T-helper 9 cell (primary cell): Measurements from ENCODE around the gene UBE3A.

ENCODE experiments used
- DNase-seq: peaks from one replicate; pipeline ENCODE4 v3.0.0-alpha.2; 2020

UBE3A gene

DNA sequence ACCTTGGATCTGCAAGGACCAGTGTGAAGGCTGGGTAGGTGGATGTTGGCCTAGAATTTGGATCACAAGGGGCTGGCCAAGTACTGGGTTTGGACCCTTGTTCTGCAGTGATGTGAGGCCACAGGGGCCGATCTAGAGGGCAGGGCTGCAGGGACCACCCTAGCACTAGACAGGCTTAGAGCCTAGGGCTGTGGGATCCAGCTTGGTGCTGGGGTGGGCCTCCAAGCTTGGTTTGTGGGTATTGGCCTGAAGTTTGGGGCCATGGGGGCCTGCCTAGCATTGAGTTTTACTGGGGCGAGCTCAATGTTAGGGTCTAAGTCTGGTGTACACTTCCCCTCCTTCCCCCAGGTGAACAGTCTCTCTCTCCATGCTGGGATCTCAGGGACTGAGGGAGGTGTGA lies 36.5 kb downstream of the UBE3A start:
- DNase-seq, result no peak

DNA sequence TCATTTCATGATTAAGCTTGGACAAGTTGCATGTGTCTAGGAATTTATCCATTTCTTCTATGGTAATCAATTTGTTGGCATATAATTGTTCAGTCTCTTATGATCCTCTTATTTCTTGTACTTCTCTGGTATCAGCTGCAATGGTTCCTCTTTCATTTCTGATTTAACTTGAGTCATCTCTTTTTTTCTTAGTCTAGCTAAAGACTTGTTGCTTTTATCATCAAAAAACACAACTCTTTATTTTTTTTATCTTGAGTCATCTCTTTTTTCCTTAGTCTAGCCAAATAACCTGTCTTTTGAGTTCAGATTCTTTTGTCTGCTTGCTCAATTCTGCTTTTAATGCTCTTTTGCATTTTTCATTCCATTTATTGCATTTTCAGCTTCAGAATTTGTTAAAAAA lies 37.3 kb downstream of the UBE3A start:
- no peak for DNase-seq

DNA sequence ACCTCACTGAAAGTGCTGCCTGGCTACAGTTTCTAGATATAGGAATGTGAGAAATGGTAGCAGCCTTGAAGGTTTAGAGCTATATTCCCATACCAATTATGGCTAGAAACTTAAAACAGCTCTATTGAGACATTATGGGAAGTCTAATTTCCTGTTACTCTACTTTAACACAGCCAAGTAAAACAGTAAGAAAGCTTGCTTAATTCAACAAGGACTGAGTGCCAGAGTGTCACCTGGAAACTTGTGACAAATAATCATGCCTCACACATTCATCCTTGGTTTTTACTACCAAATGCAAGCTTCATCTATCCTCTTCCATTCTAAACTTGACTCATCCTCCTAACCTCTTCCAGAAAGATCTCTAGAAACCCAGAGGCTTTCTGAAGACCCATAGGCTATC lies 41.7 kb downstream of the UBE3A start:
- DNase-seq, result no peak

DNA sequence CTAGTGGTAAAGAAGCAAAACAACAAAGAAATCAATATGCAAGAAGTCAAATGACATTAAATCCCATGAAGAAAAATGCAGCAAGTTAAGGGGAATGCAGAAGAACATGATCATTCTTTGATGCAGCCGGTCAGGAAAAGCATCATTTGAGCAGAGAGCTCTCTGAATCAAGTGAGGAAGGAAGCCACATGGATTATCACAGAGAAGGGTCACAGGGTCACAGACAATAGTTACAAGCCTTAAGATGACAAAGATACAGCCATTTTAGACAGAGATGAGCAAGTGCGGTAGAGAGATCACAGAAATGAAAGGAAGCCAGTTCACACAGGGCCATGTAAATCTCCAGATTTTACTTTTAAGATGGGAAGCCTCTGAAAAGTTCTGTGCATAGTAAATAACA lies 43.9 kb downstream of the UBE3A start:
- no peak for DNase-seq

DNA sequence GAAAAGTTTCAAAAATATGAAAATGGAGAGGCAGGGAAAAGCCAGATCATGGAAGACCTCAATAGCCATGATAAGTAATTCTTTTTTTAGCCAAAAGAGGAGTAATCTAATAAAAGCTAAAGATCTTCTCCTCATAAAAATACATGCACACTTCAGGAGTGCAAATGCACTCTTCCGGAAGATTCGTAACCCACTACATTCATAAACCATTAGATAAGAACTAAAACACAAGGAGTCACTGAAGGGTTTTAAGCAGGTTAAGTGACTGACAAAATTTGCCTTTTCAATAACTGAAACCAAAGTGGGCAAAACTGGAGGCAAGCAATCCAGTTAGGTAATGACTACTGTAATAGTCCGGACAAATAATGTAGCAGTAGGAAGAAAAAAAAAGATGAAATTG lies 46.0 kb downstream of the UBE3A start:
- no peak for DNase-seq

DNA sequence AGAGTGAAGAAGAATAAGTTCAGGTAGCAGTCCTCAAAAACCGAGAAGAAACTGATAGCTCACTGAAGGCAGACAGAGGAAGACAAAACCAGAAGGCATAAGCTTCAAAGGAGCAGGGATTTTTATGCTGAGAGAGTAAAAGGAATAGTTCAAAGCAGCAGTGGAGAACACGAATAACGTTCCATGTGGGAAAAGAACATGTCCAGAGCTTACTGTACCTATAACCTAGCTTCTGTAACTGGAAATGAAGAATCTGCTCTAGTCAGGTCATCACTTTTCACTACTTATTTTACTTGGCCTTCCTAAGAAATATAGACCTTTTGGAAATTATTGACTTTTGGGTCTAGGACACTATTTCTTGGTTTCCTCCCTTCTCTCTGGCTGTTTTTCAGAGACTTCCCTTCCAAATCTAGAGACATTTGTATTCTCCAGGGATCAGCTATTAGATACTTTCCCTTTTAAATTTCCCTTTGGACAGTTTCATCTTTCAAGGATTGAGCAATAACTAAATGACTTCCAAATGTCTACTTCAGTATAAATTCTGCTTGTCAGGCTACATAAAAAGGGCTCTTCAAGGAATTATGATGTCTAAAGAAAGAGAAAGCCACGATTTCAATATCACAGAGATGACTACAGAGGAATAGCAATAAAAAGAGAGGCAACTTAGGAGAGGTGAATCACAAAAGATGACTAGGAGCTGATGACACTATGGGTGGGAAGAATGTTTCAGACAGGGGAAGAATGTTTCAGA lies 46.7 kb downstream of the UBE3A start:
- DNase-seq, result no peak

DNA sequence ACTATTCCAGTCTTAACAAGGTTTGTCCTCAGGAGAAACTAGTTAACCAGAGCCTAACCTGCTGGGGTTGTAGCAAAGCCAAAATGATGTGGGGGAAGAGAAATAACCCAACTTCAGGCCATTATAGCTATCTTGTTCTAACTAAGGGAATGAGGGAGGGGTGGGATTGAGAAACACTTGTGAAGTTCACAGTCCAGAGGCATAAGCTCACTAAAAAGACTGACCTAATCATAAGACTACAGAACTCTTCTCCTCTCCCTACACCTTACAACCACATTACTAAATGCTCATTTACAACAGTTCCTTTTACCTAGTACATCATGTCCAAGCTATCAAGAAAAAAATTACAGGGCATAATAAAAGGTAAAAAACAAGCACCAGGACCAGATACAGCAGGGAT lies 52.8 kb downstream of the UBE3A start:
- DNase-seq, result no peak

DNA sequence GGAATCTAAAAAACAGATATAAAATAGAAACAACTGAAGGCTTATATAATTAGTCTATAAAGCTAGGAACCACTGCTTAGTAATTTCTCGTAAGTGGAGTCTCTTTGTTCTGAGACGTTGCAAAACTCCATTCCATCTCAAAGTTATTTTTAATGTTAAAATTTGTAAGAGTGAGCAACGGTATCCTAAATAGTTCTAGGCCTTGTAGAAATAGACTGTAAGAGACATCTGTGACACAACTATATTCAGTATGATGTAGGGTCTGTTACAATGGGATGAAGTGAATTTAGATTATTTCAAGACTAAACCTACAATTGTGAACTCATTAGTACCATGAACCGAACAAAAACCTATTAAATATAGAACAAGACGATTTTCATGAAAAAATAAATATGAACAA lies 57.2 kb downstream of the UBE3A start:
- no peak for DNase-seq

DNA sequence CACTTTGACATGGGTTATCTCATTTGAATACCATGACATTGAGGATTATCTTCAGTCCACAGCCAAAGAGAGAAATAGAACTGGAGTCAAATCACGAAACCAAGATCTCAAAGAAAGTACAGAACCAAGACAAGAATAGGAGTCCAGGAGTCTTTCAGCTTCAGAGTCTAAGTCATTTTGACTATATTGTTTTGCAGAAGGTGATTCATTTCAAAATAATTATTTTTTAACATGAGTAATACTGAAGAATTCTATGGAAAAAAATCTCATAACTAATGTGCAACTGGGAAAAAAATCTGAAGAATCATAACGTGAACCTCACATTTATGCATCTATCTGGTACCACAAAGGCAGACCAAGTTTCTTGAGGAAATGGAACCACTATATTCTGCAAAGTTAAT lies 60.3 kb downstream of the UBE3A start:
- no peak for DNase-seq

DNA sequence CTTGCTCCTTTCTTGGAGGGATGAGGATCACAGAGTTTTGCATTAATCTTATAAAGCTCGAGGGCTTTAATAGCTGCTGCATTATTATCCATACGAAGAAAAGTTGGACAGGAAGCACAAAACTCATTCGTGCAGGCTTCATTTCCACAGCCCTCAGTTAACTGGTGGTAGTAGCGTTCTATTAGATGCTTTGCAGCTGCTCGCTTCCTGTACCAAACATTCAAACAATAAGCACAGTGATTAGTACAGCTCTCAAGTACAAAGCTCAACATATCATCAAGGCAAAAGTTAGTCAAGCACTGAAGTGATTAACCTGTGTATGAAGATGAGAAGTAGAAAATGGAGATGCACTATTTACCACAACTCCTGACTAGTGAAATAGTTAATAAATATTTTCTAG lies 63.3 kb downstream of the UBE3A start:
- no peak for DNase-seq

DNA sequence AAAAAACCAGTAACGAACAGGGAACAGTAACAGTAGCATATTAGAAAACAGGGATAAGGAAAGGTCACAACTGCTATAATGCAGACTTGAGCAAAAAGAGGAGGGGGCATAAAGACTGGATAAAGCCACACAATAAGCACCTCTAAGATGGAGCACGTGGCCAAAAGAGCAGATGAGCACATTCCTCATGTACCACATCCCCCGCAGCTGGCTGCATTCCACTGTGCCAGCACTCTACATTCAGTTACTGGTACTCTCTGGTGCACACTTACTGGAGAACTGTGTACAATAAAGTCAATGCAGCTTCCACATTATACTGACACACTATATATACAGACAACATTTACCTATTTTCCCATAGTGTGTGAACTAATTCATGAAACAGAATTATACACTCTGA lies 64.7 kb downstream of the UBE3A start:
- no peak for DNase-seq

DNA sequence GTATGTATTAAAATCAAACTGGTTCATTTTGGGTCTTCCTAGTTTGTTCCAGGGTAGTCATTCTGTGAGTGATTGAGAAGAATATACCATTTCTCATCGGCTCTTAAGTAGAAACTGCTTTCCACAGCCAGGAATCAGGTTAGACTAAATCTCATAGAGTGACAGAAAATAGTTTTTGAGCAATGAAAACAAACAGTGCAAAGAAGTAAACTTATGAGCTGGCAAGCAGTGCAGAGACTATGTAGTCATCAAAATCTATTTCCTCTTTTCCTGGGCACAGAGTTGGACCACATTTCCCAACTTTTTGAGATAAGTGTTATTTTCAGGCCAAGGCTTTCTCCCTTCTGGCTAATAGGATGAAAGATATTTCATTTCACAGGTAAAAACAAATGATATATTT lies 66.5 kb downstream of the UBE3A start:
- DNase-seq, result no peak

DNA sequence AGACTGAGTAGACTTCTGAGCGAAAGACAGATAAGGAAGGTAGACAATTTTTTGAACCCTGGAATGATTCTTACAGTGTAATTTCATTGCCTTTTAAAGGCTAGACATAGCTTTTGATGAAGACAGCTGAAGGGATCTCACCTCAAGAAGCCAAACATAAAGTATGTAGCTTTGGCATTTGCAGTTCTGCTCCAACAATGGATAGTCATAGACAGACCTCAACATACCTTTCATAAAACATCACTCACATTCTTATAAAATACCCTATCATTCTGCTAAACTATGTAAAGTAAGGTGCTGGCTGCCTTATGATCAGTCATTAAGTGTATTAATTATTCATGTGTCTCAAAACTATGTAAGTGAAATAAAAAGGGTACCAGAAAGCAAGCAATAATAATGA lies 70.0 kb downstream of the UBE3A start:
- no peak for DNase-seq

DNA sequence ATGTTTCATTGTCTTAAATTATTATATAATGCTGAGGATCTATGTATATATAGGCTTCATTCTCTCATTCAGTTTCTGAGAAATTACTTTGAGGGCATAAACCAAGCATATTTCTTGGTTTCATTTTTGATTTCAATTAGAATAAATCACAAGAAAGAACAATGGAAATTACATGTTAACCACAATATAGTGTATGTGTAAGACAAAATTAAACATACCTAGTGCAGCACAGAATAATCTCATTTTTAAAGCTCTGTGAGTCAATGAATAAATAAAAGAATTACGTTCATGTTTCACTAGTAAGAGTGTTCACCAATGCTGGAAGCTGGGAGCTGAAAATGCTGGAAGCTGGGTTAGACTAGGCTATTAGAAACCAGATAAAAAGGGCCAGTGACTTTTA lies 72.8 kb downstream of the UBE3A start:
- DNase-seq, result no peak

DNA sequence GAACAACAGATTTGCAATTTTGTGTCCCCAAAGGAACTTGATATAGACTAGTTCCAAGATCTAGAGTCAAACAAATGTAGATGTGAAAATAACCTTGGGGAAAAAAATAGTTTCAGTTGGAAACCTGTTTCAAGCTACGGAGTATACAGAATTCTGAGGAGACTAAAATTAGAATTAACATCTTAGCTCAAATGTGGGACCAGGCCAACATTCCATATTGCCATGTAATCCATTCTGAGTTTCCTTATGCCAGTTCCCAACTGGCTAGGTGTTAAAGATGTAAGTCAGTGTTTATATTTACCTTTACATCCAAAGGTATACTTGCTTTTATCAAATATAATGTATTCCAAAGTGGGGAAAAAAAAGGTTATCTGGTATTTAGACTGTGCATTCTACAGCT lies 76.3 kb downstream of the UBE3A start:
- DNase-seq, result no peak

DNA sequence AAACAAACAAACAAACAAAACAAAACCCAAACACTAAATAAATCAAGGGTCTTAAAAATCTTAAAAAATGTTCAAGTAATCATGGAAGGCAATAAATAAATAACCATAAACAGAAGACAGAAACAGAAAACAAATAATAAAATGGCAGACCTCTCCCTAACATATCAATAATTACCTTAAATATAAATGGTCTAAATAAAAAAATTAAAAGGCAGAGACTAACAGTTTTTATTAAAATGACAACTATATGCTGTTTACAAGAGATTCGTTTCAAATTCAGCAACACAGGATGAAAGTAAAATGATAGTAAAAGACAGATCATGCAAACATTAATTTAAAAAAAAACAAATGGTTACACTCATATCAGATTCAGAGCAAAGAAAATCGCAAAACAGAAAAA lies 91.1 kb downstream of the UBE3A start:
- DNase-seq, result no peak

DNA sequence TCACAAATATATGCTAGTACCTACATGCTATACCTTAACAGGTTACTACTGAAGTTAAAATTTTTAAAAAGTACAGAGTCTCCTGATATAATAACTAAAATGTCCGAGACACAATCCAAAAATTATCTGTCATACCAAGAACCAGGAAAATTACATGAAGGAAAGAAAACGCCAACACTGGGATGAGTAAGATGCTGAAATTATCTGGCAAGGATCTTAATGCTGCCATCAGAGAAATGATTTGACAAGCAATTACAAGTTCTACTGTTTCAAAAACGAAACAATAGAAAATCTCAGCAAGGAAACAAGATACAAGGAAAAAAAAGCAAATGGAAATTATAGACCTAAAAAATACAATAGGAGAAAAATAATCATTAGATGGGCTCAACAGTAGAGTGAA lies 92.5 kb downstream of the UBE3A start:
- no peak for DNase-seq

DNA sequence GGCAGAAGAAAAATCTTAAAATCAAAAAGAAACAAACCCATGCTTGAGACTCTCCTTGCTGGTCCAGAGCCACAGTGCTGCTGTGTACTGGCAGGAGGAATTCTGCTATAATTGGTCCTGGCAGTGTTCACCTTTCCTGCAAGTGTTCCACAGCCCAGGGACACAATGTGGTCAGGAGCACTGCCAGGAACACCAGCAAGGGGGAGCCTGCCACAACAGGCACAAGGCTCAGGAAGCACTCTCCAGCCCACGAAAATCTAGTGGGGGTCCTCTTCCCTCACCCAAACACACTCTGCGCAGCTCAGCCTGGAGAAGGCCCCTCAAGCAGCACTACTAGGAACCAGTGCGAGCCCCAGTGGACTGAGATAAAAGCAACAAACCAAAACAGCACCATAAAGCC lies 92.9 kb downstream of the UBE3A start:
- DNase-seq, result no peak

DNA sequence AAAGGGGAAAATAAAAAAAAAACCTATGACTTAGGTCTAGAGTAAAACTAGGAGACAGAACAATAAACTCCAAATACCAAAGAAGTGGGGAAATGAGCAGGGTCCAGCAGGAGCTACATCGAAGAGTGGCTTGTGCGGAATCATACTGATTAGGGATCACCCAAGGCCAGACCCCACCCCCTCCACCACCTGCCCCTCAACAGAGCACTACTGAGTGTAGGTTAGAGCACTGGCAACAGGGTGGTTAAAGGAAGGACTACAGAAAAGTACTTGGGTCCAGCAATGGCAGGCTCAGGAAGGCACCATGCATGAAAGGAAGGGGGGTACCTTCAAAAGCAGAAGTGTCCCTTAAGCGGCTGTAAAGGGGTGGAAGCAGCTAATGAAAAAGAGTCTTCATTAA lies 96.2 kb downstream of the UBE3A start:
- DNase-seq, result no peak

DNA sequence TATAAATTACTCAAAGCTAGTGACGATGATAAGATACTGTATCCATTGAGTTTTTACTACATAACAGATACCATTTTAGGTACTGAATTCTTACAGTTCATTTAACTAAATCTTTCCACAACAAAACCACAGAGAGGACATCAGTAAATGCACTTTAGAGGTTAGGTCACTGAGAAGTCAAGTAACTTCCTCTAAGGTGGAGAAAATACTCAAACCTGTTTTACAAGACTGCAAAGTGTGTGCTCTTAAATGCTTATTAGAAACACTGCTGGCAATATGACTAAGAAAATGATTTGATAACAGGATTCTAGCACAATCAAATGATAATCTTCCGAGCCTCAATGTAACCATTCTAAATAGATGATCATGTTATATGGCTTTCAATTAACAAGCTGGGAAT lies 99.4 kb downstream of the UBE3A start:
- no peak for DNase-seq

DNA sequence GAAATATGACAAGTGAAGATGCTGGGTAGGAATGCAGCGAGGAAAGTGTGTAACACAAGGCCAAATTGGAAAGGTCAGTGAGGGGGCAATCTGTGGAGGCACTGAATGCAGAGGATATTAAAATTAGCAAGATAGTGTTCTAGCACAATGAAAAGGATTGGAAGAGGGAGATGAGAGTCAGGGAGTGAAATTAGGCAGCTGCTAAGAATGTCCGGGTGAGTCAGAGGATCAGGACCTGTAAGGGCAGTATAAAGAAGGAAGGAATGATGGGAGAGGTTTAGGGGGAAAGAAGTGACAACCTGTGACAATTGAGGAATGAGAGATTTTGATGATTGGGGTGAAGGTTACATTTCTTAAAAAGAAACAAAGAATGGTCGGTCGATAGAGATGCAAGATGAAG lies 103.5 kb downstream of the UBE3A start:
- no peak for DNase-seq

DNA sequence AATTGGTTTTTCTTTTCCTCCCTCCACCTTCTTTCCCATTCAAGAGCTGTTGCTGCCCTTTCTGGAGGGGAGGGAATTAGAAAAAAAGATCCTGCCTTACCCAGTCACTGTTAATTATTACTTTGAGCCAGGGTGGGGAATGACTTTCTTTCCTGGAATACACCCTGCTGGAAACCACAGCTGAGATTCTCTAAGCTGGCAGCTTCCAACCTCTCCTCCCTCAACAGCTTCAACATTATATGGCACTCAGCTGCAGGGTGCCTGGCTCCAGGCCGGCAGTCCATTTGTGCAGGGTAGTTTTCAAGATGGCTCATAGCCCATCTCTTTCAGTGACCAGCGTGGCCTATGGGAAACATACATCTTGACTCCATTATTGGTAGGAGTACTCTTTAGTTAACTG lies 105.8 kb downstream of the UBE3A start:
- no peak for DNase-seq

DNA sequence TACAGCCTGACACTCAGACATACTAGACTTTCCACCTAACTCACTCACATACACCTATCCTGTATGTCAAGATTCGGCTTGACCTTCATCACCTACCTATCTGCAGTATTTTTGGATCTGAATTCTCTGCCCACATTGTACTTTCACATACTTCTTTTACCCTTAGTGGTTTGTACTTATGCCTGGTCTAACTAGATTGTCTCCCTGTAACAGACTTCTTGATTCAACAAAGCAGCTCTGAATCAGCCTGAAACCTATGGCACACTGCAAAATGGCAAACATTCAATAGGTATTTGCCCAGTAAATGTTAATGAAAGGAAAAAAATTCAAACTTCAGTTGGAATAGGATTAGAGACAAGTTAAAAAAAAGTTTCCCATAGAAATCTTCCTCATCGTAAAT lies 106.5 kb downstream of the UBE3A start:
- DNase-seq, result no peak

DNA sequence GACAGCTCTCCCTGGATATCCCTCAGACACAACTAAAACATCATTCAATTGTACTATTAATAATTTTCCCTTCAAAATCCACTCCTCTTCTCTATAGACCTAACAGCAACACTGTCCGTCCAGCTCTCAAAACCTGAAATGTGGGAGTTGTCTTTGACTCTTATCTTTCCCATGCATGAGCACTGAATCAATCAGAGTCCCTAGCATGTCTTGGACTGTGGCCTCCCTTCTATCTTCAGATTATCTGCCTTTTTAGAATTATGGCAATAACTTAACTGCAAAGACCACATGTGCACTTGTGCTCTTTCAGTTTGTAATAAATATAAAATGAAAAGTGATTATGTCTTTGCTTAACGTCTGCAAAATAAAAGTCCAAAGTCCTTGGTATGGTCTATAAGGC lies 107.0 kb downstream of the UBE3A start:
- DNase-seq, result no peak

DNA sequence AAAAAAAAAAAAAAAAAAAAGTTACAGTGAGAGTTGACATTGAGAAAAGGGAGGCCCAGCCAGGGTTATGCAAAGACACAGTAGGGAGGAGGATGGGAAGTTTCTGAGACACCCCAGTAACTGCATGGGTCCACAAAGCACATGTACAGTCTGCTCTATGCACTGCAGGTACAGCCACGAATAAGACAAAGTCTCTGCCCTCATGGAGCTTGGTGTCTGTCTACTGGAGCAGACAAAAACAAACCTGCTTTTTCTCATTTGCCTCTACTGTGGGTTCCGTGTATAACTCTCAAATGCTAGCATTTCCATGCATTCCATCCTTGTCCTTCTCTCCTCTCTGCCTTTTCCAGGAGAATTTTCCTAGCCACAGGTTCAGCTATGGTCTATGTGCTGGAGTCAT lies 107.4 kb downstream of the UBE3A start:
- DNase-seq, result no peak

DNA sequence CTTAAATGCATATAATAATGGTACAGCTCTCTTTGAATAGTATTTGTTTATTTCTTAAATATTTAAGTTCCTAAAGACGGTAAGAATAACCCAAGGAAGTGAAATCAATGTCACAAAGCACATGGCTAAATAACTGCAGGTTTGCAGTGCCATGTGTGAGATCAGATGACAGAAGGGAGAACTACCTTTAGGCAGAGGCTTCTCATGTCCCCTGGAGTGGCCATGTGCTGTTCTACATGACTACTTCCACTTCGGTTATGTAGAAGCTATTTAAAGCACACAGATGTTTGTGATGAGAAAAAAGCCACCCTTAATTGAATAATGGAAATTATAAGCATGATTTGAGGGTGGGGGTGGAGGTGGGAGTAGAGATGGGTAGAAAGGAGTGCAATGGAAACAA lies 109.1 kb downstream of the UBE3A start:
- DNase-seq, result no peak
